ENCODE data around the gene ATXN2.

- TF ChIP-seq GATA3 (IDR thresholded peaks at IDR 0.05; ENCODE audit: low read depth, low read length) (no peak), GATA2 (IDR thresholded peaks at IDR 0.05; ENCODE audit: low read depth, low read length) (no peak)
Observed at GRCh38 chr12:111578971-111579340, 20.2 kb downstream of the ATXN2 start.
